T-helper 2 cell treated with Interferon-gamma antibody and Interleukin-4, amounts not matched to agents 5 μg/mL and 100 μg/mL, for 36 hours (primary cell): ENCODE data around the gene ROBO2.

Experiments used
- DNase-seq: peaks from one replicate; pipeline ENCODE4 v3.0.0; 2021; ENCODE audit warnings: low spot score
- H3K27ac Mint-ChIP-seq: one replicate; pipeline ENCODE4 v1.8.0; 2021; ENCODE audit warnings: mild to moderate bottlenecking, mixed read lengths
- H3K27me3 Mint-ChIP-seq: one replicate; pipeline ENCODE4 v1.8.0; 2021; ENCODE audit warnings: low read depth, mixed read lengths
- H3K36me3 Mint-ChIP-seq: one replicate; pipeline ENCODE4 v1.8.0; 2021; ENCODE audit warnings: low read depth, mixed read lengths
- H3K4me1 Mint-ChIP-seq: one replicate; pipeline ENCODE4 v1.8.0; 2021; ENCODE audit warnings: low read depth, mixed read lengths
- H3K4me3 Mint-ChIP-seq: one replicate; pipeline ENCODE4 v1.8.0; 2022; ENCODE audit warnings: mild to moderate bottlenecking, moderate library complexity, mixed read lengths
- H3K9me3 Mint-ChIP-seq: one replicate; pipeline ENCODE4 v1.8.0; 2021; ENCODE audit warnings: mixed read lengths

The ROBO2 gene

DNA sequence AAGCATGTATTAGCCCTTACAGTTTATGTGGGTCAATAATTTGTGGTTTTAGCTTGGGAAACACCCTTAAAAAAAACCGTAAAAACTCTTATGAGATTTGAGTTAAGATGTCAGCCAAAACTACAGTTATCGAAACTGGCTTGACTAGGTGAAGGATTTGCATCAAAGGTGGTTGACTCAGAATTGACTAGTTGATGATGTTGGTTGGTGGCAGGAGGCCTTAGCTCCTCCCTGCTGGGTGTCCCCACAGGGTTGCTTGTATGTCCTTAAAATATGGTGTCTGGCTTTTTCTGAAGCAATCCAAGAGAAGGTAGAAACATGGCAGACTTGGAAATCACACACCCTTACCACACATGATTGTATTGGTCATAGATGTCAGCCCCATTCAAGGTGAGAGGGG, 305.1 kb downstream of the ROBO2 start:
- no peak overlapping the region for H3K4me3 Mint-ChIP-seq
- no peaks in the 10 kb centered on the region for H3K36me3 Mint-ChIP-seq
- H3K27me3 Mint-ChIP-seq, result no peaks in the 10 kb centered on the region
- H3K27ac Mint-ChIP-seq, result no peak overlapping the region
- no peaks in the 10 kb centered on the region for H3K4me1 Mint-ChIP-seq
- H3K9me3 Mint-ChIP-seq, result peaks cover 30% of the 10 kb centered on the region
- DNase-seq, result no peak

DNA sequence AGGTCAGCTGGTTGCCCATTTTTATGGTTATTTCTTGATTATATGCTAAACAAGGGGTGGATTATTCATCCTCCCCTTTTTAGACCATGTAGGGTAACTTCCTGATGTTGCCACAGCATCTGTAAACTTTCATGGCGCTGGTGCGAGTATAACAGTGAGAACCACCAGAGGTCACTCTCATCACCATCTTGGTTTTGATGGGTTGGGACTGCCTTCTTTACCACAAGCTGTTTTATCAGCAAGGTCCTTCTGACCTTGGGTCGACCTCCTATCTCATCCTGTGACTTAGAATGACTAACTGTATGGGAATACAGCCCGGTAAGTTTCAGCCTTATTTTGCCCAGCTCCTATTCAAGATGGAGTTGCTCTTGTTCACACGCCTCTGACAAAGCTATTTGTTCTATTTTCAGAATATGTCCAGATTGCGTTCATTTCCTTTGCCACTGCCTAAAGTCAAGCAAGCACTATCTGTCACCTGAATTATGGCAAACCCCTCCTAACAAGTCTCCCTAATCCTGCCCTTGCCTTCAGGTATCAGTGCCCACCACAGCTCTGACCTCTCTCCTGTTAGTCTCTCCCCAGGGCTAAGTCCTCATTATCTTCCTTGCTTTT, 308.5 kb downstream of the ROBO2 start:
- Mint-ChIP-seq H3K4me3 (no peak overlapping the region), H3K36me3 (no peaks in the 10 kb centered on the region), H3K4me1 (no peaks in the 10 kb centered on the region), H3K27me3 (no peaks in the 10 kb centered on the region), H3K9me3 (peaks cover 22% of the 10 kb centered on the region), H3K27ac (no peak overlapping the region)
- DNase-seq, result no peak

DNA sequence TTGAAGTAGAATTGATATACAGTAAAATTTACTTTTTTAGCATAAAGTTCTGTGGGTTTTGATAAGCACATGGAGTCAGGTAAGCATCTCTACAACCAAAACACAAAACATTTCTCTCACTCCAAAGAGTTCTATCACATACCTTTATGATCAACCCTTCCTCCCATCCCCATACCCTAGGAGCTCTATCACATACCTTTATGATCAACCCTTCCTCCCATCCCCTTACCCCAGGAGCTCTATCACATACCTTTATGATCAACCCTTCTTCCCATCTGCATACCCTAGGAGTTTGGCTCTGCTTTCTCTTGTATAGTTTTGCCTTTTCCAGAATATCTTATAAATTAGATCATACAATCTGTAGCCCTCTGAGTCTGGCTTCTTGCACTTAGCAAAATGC, 315.1 kb downstream of the ROBO2 start:
- no peaks in the 10 kb centered on the region for H3K27me3 Mint-ChIP-seq
- H3K4me3 Mint-ChIP-seq, result no peak overlapping the region
- H3K36me3 Mint-ChIP-seq, result no peaks in the 10 kb centered on the region
- no peak overlapping the region for H3K27ac Mint-ChIP-seq
- peaks cover 33% of the 10 kb centered on the region for H3K9me3 Mint-ChIP-seq
- no peaks in the 10 kb centered on the region for H3K4me1 Mint-ChIP-seq
- no peak for DNase-seq

DNA sequence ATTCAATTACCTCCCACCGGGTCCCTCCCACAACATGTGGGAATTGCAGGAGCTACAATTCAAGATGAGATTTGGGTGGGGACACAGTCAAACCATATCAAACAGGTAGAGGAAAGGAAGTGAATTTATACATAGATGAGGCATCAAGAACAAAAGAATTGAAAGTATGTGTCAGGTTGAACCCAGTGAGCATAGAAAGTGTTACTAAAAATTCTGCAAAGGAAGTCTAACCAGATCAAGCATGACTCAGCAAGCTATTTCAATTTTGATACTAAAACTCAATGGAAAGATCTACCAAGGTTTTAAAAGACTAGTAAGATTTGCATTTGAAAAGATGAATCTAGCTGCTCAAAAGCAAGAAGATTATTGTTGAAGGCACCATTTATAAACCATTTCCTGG, 323.0 kb downstream of the ROBO2 start:
- H3K9me3 Mint-ChIP-seq, result peaks cover 29% of the 10 kb centered on the region
- no peak for DNase-seq
- H3K4me3 Mint-ChIP-seq, result no peak overlapping the region
- no peaks in the 10 kb centered on the region for H3K27me3 Mint-ChIP-seq
- no peaks in the 10 kb centered on the region for H3K36me3 Mint-ChIP-seq
- no peaks in the 10 kb centered on the region for H3K4me1 Mint-ChIP-seq
- no peak overlapping the region for H3K27ac Mint-ChIP-seq

DNA sequence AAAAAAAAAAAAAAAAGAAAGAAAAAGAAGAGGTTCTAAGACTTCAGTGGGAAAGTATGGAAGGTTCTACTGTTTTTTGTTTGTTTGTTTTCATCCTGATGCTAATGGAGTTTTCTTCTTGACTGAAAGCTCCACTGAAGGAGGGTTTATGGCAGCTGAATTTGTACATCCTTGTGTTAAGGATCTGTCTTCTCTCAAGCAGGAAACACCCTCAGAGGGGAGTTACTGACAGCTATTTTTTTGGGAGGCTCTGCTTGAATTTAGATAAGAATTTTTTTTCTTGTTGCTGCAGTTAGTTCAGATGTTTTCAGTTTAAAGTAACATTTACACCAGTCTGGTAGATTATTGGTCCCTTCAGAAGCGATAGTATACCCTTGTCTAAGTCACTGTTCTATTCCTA, 325.3 kb downstream of the ROBO2 start:
- H3K36me3 Mint-ChIP-seq, result no peaks in the 10 kb centered on the region
- no peak overlapping the region for H3K27ac Mint-ChIP-seq
- H3K9me3 Mint-ChIP-seq, result peaks cover 26% of the 10 kb centered on the region
- H3K27me3 Mint-ChIP-seq, result no peaks in the 10 kb centered on the region
- no peaks in the 10 kb centered on the region for H3K4me1 Mint-ChIP-seq
- DNase-seq, result no peak
- H3K4me3 Mint-ChIP-seq, result no peak overlapping the region

DNA sequence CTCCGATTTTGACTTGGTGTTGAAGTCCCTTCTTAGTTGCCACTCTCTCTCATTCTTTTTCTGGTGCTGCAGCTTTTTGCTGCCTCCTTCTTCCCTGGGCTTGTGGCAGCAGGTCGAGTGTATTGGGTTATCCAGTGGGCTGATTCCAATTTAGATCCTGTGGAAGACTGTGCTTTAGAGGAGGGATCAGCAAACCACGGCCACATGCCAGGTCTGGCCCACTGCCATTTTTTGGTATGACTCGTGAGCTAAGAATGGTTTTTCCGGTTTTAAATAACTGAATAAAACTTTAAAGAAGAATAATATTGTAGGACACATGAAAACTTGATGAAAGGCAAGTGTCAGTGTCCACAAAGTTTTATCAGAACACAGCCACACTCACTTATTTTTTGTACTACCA, 330.5 kb downstream of the ROBO2 start:
- Mint-ChIP-seq H3K27me3 (no peaks in the 10 kb centered on the region), H3K4me3 (no peak overlapping the region), H3K27ac (no peak overlapping the region), H3K4me1 (no peaks in the 10 kb centered on the region), H3K9me3 (peaks cover 19% of the 10 kb centered on the region), H3K36me3 (no peaks in the 10 kb centered on the region)
- DNase-seq, result no peak

DNA sequence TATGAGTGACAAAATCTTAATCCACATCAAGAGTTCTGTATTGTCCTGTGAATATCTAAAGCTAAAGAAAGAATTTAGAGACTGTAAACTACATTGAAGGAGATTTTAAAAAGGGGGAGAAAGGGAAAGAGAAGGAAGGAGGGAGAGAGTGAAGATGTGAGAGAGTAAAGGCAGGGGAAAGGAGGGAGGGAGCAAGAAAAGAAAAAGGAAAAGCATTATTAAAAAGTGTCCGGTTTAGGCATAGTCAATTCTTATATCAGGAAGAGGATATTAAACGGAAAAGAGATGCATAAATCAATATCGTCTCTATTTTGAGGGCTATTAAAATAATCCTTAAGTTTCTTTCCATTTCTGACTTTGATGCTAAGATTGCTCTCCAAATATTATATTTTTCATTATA, 332.1 kb downstream of the ROBO2 start:
- DNase-seq, result no peak
- Mint-ChIP-seq H3K27ac (no peak overlapping the region), H3K9me3 (peaks cover 25% of the 10 kb centered on the region), H3K27me3 (no peaks in the 10 kb centered on the region), H3K36me3 (no peaks in the 10 kb centered on the region), H3K4me3 (no peak overlapping the region), H3K4me1 (no peaks in the 10 kb centered on the region)

DNA sequence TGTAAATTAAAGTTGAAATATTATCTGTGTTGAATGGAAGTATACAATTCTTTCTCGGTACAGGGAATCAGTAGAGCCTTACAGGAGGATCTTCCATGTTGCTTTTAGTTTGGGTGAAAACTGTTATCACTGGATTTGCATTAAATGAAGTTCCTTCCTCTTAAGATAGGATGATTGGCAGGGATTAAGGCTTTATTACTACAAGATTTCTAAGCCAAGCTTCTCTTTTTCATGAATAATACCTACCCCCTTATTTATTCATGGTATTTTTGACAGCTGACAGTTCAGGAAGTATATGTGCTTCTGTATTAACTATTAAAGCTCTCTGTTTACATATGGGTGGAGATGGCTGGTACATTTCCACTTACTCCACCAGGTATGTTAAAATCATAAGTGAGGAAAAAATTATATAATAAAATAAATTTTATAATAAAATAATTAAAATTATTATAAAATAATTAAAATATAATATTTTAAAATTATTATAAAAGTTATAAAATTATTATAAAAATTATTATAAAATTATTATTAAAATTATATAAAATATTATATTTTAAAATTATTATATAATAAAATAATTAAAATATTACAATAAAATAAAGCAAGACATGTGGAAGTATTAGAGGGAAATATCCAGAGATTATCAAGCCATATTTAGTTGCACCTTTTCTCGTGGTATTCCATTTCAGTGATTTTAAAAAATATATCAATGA, 332.9 kb downstream of the ROBO2 start:
- peaks cover 28% of the 10 kb centered on the region for H3K9me3 Mint-ChIP-seq
- no peak overlapping the region for H3K27ac Mint-ChIP-seq
- no peak overlapping the region for H3K4me3 Mint-ChIP-seq
- DNase-seq, result no peak
- H3K36me3 Mint-ChIP-seq, result no peaks in the 10 kb centered on the region
- H3K4me1 Mint-ChIP-seq, result no peaks in the 10 kb centered on the region
- H3K27me3 Mint-ChIP-seq, result no peaks in the 10 kb centered on the region

DNA sequence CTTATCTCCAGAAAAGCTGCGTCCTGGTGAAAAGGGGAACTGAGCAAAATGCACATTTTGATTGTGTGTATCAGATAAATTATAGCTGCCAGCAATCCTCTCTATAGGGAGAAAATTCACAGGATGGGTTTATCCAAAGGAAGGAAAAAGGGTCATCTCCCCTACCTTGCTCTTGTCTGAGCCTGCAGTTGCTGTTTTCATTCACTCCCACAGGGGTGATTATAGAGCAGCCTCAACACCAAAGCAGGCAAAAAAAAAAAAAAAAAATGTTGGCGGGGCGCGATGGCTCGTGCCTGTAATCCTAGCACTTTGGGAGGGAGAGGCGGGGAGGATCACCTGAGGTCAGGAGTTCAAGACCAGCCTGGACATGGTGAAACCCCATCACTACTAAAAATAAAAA, 333.7 kb downstream of the ROBO2 start:
- H3K27me3 Mint-ChIP-seq, result no peaks in the 10 kb centered on the region
- H3K27ac Mint-ChIP-seq, result no peak overlapping the region
- H3K4me3 Mint-ChIP-seq, result no peak overlapping the region
- no peaks in the 10 kb centered on the region for H3K36me3 Mint-ChIP-seq
- H3K4me1 Mint-ChIP-seq, result no peaks in the 10 kb centered on the region
- H3K9me3 Mint-ChIP-seq, result peaks cover 28% of the 10 kb centered on the region
- no peak for DNase-seq

DNA sequence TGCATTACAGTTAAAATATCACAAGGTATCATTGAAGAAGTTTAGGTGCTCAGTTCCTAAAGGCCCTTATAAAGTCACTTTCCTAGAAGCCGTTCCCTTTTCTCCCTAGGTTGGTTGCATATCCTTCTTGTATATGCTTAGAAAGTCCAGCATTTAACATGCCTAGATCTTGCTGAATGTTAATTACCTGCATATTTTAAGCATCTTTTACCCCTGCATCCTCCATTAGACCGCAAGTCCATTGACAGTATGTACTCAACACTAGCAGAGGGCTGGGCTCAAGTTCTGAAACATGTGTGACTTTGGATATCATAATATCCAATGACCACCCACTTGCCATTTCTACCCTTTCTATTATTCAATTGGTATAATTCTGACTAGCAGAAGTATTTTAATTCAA, 336.6 kb downstream of the ROBO2 start:
- Mint-ChIP-seq H3K27ac (no peak overlapping the region), H3K4me1 (no peaks in the 10 kb centered on the region), H3K27me3 (no peaks in the 10 kb centered on the region), H3K9me3 (peaks cover 15% of the 10 kb centered on the region), H3K36me3 (no peaks in the 10 kb centered on the region), H3K4me3 (no peak overlapping the region)
- DNase-seq, result no peak

DNA sequence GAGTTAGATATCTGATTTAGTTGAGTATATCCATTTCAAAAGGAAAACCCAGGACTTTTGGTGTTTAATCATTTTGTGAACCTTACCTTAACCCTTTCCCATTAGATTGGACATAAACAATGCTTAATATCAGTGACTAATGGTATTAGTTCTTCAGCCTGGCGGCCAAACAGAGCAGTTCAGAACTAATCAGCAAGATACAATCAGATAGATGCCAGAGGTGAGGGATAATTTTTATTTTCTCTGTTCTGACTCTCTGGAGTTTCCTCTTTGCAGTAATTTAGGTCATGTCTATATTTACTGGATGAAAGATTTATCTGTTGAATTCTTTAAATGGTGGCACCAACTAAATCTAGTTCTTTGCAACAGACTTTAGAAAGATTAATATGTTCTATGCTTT, 337.8 kb downstream of the ROBO2 start:
- no peaks in the 10 kb centered on the region for H3K27me3 Mint-ChIP-seq
- no peak overlapping the region for H3K27ac Mint-ChIP-seq
- H3K4me1 Mint-ChIP-seq, result no peaks in the 10 kb centered on the region
- DNase-seq, result no peak
- peaks cover 15% of the 10 kb centered on the region for H3K9me3 Mint-ChIP-seq
- H3K36me3 Mint-ChIP-seq, result no peaks in the 10 kb centered on the region
- no peak overlapping the region for H3K4me3 Mint-ChIP-seq

DNA sequence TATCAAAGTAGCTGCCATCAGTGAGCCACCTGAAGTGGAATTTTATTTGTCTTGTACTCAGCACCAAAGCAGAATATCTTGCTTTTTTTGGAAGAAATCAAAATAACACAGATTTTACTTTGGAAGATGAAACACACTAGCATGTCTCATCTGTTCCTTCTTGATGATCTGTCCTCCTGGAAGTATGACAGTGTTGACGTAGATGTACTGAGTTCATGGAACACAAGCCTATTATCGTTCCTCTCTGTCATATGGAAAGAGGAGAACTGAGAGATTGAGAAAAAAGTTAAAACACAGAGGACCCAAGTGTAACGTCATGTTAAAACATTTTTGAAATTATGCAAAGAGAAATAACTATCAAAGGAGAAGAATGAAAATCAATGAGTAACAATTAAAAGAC, 340.2 kb downstream of the ROBO2 start:
- DNase-seq, result no peak
- peaks cover 21% of the 10 kb centered on the region for H3K9me3 Mint-ChIP-seq
- H3K4me1 Mint-ChIP-seq, result no peaks in the 10 kb centered on the region
- no peak overlapping the region for H3K4me3 Mint-ChIP-seq
- H3K27me3 Mint-ChIP-seq, result no peaks in the 10 kb centered on the region
- H3K27ac Mint-ChIP-seq, result no peak overlapping the region
- no peaks in the 10 kb centered on the region for H3K36me3 Mint-ChIP-seq

DNA sequence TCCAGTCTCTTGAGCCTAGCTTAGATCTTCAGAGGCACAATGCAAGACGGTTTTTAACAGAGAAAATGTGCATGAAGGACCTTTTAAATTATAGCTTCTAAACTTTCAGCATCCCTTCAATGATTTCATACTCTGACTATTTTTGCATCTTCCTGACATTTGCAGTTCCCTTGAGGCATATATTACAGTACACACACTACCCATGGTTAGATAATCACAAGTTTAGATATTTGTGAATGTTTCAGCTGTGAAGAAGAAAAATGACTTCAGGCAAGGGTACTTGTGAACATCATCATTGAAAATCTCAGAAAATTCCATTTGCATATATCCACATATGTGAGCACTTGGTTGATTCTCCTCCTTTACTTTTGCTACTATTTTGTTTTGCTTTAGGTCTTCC, 341.5 kb downstream of the ROBO2 start:
- H3K4me1 Mint-ChIP-seq, result no peaks in the 10 kb centered on the region
- no peaks in the 10 kb centered on the region for H3K27me3 Mint-ChIP-seq
- H3K27ac Mint-ChIP-seq, result no peak overlapping the region
- H3K36me3 Mint-ChIP-seq, result no peaks in the 10 kb centered on the region
- no peak for DNase-seq
- H3K9me3 Mint-ChIP-seq, result peaks cover 22% of the 10 kb centered on the region
- H3K4me3 Mint-ChIP-seq, result no peak overlapping the region

DNA sequence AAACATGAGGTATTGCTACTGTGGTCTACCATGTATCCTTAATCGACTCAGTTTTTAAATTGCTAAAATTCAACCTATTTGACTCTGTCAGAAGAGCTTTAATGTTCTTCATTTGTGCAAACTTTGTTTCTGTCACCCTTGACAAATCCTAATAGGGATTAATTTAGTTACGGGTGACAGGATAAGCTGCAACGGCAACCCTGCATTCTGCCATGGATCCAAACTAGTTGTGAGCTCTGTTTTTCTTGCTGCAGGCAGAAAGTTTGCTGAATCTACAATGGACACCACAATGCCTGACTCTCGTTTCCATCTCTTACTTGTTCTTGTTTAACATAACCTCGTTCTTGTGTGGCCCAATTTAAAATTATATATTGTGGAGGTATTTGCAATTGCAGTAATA, 352.3 kb downstream of the ROBO2 start:
- Mint-ChIP-seq H3K36me3 (no peaks in the 10 kb centered on the region), H3K27ac (no peak overlapping the region)

DNA sequence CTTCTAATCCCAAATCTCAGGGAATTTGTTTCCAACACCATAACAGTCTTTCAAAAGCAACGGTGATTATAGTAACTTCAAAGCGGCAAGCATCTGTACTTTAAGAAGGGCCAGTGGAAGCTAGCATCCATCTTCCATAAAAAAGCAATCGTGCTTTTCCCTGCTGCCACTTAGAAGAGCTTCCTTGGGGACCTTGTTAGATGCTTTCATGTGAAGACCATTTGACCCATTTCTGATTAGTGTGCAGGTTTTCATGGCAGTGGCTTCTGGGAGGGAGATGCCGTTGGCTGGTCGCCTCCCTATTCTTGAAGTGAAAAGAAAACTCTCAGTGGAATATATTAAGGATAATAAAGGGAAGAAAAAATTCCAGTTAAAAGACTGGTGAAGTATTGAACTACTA, 354.1 kb downstream of the ROBO2 start:
- H3K36me3 Mint-ChIP-seq, result no peaks in the 10 kb centered on the region
- no peak overlapping the region for H3K27ac Mint-ChIP-seq
- DNase-seq, result no peak
- no peaks in the 10 kb centered on the region for H3K27me3 Mint-ChIP-seq
- peaks cover 21% of the 10 kb centered on the region for H3K9me3 Mint-ChIP-seq
- H3K4me1 Mint-ChIP-seq, result no peaks in the 10 kb centered on the region
- no peak overlapping the region for H3K4me3 Mint-ChIP-seq

More for the DNA sequence above, 352.3 kb downstream of the ROBO2 start:
- Mint-ChIP-seq H3K9me3 (peaks cover 25% of the 10 kb centered on the region), H3K4me1 (no peaks in the 10 kb centered on the region), H3K27me3 (no peaks in the 10 kb centered on the region), H3K4me3 (no peak overlapping the region)
- no peak for DNase-seq
